Pancreas (tissue), 10 donors: ENCODE measurements around the gene SDR39U1. TPM values are rescaled to one million over a fixed set of nuclear protein-coding genes. Genes with fewer than 3 reads are reported as not detected.
"Not testable (repeated sequence)": the region's sequence is repeated elsewhere in the genome, so short reads cannot be mapped to it uniquely, and the experiment has no call there.

Experiments used
- ATAC-seq, 4 donors: fragments of 200-7000 bp; cut with Tn5 transposase; one replicate each; pipeline versions ENCODE4 v1.8.0 to v1.9.1; 2020; ENCODE audit warnings: mild to moderate bottlenecking in 4 of 4, moderate library complexity in 4 of 4
- DNase-seq, 6 donors: peaks; one replicate each; pipeline ENCODE4 v3.0.0-alpha.2; 2020
- FAIRE-seq: peaks from 2 replicates; lab custom pipeline; 2012; peaks lifted over from hg19 to GRCh38; lab: Jason Lieb, UNC
- H3K27ac ChIP-seq, 4 donors: fragments of 200-600 bp; sonication (generic); 1 replicate in 3 of 4; 2 replicates in 1 of 4; pipeline versions ENCODE4 v1.5.0 to v1.8.0; 2020
- H3K27me3 ChIP-seq, 4 donors: fragments of 200-600 bp; one replicate each; pipeline ENCODE4 v1.8.0; 2021
- H3K36me3 ChIP-seq, 3 donors: fragments of 200-600 bp; sonication (generic) in 1 of 3; one replicate each; pipeline versions ENCODE4 v1.5.0 to v1.8.0; 2020 to 2021
- H3K4me1 ChIP-seq, 3 donors: fragments of 200-600 bp; one replicate each; pipeline ENCODE4 v1.8.0; 2021
- H3K4me3 ChIP-seq, 4 donors: fragments of 200-600 bp; sonication (generic) in 2 of 4; one replicate each; pipeline versions ENCODE4 v1.5.0 to v1.8.0; 2020 to 2021
- H3K9me3 ChIP-seq, 4 donors: fragments of 200-600 bp; one replicate each; pipeline ENCODE4 v1.8.0; 2021
- CTCF ChIP-seq, 4 donors: fragments of 200-600 bp; sonication (generic) in 3 of 4; IDR thresholded peaks; one replicate each; pipeline versions ENCODE4 v1.5.0 to v1.8.0; 2021; ENCODE audit warnings: antibody characterized with exemption in 4 of 4
- WGBS, 2 donors: extraction: QIAGEN DNeasy Blood & Tissue Kit; methylation state at CpG; one replicate each; pipeline ENCODE4 v1.1.7; 2013; 5-methylcytosine and 5-hydroxymethylcytosine counted together
- intact Hi-C, 3 donors: fragments of 100-400 bp; cut with DNase I; formaldehyde crosslinking; loops; one replicate each; pipeline versions ENCODE4 v1.11.1 to v1.14.2; 2022
- polyA plus RNA-seq, 2 donors: library from polyadenylated mRNA; stranded (reverse); fragments of 200-250 nt; gene quantifications; one replicate each; pipeline ENCODE4 v1.2.3, GENCODE V29; 2013
- total RNA-seq, 6 donors: library from RNA; stranded (reverse); fragmentation: NEBNext Ultra II Directional in 4 of 6; extraction: Animal tissue kit (Norgen Biotek cat#: 25700) in 4 of 6; gene quantifications; one replicate each; pipeline versions ENCODE4 v1.2.1 to v1.2.4, GENCODE V29; 2021 to 2023
- donor health status: healthy with polysubstance abuse.
- donor health status: DM: no; HTN: no; CAD: no; lungs with moderate emphysema.
- donor health status: DM: no; HTN: no; CAD: no.
- donor health status: control.
- donor health status: control.
- donor health status: Bipolar disorder and iron deficiency.
- donor health status: DM: yes; HTN: yes; CAD: no.
- donor health status: DM: no; HTN: no; CAD: no.
- donor health status: DM: no; HTN: no; CAD: no.
- donor health status: DM: yes; HTN: yes; CAD: no.

SDR39U1 gene
- 10 to 100 TPM; 22.0 to 33.8 (median 28.9) TPM for total RNA-seq
- 100 to 1,000 TPM in 1 of 2 donors, 10 to 100 TPM in 1; 86.1 to 124 TPM for polyA plus RNA-seq

GRCh38 chr14:24442240-24443052, at the start of gene SDR39U1:
Gene SDR39U1, minus strand, starts transcription at chr14:24442776. Its CDS starts 7 bp downstream, at chr14:24442769.
- FAIRE-seq (peak; percentile 96), DNase-seq (peak; percentile 90 to 99 (median 98)), ATAC-seq (peak; percentile 91 to 96 (median 92))
- Histone ChIP-seq H3K4me3 (peak within 1 kb of the TSS; percentile 48 to 69 (median 60)), H3K9me3 (no peaks in the 10 kb centered on the region), H3K27me3 (no peaks in the 10 kb centered on the region), H3K4me1 (peaks cover 0 to 22% (median 4%) of the 10 kb centered on the region in 3 donors), H3K36me3 (peaks cover 0 to 23% (median 10%) of the 10 kb centered on the region in 3 donors), H3K27ac (peak within 1 kb of the TSS; percentile 98 to 99 (median 99))
- no peak for TF ChIP-seq CTCF (IDR thresholded peaks at IDR 0.05)
- 0 to 1% methylated on average over 51 to 52 of the region's 52 CpGs for WGBS, 2 donors
- intact Hi-C loops: no loop called here

GRCh38 chr14:24491586-24492408, 49.2 kb upstream of the SDR39U1 start:
- H3K4me3 ChIP-seq, H3K27ac ChIP-seq, FAIRE-seq, H3K4me1 ChIP-seq, DNase-seq, H3K27me3 ChIP-seq, ATAC-seq, H3K9me3 ChIP-seq, H3K36me3 ChIP-seq, intact Hi-C loops: not testable (repeated sequence)
- WGBS, 2 donors: 76 to 78% methylated on average over 19 of the region's 19 CpGs

- 60 to 69% methylated on average over 4 of the region's 4 CpGs for WGBS, 2 donors
- no peak for ATAC-seq
- DNase-seq: no peak
- H3K9me3 ChIP-seq: no peaks in the 10 kb centered on the region
- H3K36me3 ChIP-seq: no peaks in the 10 kb centered on the region
- no peaks in the 10 kb centered on the region for H3K27me3 ChIP-seq
- H3K4me3 ChIP-seq: no peak overlapping the region
- TF ChIP-seq CTCF (IDR thresholded peaks at IDR 0.05): no peak
- H3K27ac ChIP-seq: no peak overlapping the region
- H3K4me1 ChIP-seq: no peaks in the 10 kb centered on the region
- intact Hi-C loops: no loop called here
- no peak for FAIRE-seq
These were observed 41.2 kb upstream of the SDR39U1 start for GRCh38 chr14:24483604-24484252.

- DNase-seq, H3K4me1 ChIP-seq, ATAC-seq, H3K4me3 ChIP-seq, H3K9me3 ChIP-seq, H3K27ac ChIP-seq, intact Hi-C loops, H3K36me3 ChIP-seq, H3K27me3 ChIP-seq, FAIRE-seq: not testable (repeated sequence)
- 64 to 87% methylated on average over 2 of the region's 2 CpGs for WGBS, 2 donors
These were observed 40.2 kb upstream of the SDR39U1 start for GRCh38 chr14:24482699-24483303.

- Histone ChIP-seq H3K4me3 (no peak overlapping the region), H3K27me3 (no peaks in the 10 kb centered on the region), H3K4me1 (no peaks in the 10 kb centered on the region), H3K27ac (no peak overlapping the region), H3K9me3 (no peaks in the 10 kb centered on the region), H3K36me3 (no peaks in the 10 kb centered on the region)
- peak in 5 of 6 donors; percentile 22 to 63 (median 32) for DNase-seq
- intact Hi-C loops: no loop called here
- TF ChIP-seq CTCF (IDR thresholded peaks at IDR 0.05): peak in 2 of 4 donors; percentile 30 to 32
- 55 to 65% methylated on average over 23 of the region's 23 CpGs for WGBS, 2 donors
- ATAC-seq: peak in 3 of 4 donors; percentile 56 to 91 (median 73)
- FAIRE-seq: no peak
These were observed 39.2 kb upstream of the SDR39U1 start for GRCh38 chr14:24481622-24482324.

- 4 to 96% methylated on average over 1 of the region's 1 CpG for WGBS, 2 donors
- ATAC-seq, FAIRE-seq, H3K4me1 ChIP-seq, intact Hi-C loops, H3K27ac ChIP-seq, DNase-seq, H3K9me3 ChIP-seq, H3K4me3 ChIP-seq, H3K36me3 ChIP-seq, H3K27me3 ChIP-seq: not testable (repeated sequence)
These were observed 37.4 kb upstream of the SDR39U1 start for GRCh38 chr14:24479999-24480398.
